Lower leg skin (tissue), 3 donors: Measurements from ENCODE around the gene PGF.

ENCODE experiments used
- POLR2A ChIP-seq, 2 donors: fragments of 450-650 bp; IDR thresholded peaks; one replicate each; pipeline ENCODE4 v1.6.1; 2016 to 2017; ENCODE audit warnings: antibody characterized with exemption in 2 of 2, mild to moderate bottlenecking in 1 of 2, moderate library complexity in 1 of 2
- TF ChIP-seq, protein P1 (sequence below), 3 donors: fragments of 450-650 bp; IDR thresholded peaks; one replicate each; pipeline ENCODE4 v1.5.1; 2016; ENCODE audit warnings: antibody characterized with exemption in 3 of 3, mild to moderate bottlenecking in 3 of 3, moderate library complexity in 2 of 3

DNA sequence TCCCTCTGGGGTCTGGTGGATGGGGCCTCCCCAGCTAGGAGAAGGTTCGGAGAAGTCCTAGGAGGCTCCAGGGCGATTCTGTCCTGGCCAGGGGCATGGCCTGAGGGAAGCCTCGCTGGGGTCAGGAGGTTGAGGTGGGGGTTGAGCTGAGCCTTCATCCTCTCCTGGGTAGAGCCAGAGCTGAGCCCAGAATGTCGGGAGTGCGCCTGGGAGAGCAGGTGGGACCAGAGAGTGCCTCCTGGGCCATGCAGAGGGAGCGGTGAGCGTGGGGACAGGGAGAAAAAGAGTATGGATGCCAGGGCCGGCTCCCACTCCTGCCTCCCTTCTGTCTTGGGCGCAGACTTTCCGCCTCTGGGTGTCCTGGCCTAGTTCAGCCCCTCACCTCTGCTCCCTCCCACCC is 45.5 kb downstream of the PGF start:
- TF ChIP-seq, protein P1, sequence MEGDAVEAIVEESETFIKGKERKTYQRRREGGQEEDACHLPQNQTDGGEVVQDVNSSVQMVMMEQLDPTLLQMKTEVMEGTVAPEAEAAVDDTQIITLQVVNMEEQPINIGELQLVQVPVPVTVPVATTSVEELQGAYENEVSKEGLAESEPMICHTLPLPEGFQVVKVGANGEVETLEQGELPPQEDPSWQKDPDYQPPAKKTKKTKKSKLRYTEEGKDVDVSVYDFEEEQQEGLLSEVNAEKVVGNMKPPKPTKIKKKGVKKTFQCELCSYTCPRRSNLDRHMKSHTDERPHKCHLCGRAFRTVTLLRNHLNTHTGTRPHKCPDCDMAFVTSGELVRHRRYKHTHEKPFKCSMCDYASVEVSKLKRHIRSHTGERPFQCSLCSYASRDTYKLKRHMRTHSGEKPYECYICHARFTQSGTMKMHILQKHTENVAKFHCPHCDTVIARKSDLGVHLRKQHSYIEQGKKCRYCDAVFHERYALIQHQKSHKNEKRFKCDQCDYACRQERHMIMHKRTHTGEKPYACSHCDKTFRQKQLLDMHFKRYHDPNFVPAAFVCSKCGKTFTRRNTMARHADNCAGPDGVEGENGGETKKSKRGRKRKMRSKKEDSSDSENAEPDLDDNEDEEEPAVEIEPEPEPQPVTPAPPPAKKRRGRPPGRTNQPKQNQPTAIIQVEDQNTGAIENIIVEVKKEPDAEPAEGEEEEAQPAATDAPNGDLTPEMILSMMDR (IDR thresholded peaks at IDR 0.05): no peak
- TF ChIP-seq POLR2A (IDR thresholded peaks at IDR 0.05): no peak
